ENCODE measurements around the gene ZDHHC3.
A peak's percentile ranks its signal among the peaks of the same experiment; 100 is the strongest.

Gene ZDHHC3

DNA sequence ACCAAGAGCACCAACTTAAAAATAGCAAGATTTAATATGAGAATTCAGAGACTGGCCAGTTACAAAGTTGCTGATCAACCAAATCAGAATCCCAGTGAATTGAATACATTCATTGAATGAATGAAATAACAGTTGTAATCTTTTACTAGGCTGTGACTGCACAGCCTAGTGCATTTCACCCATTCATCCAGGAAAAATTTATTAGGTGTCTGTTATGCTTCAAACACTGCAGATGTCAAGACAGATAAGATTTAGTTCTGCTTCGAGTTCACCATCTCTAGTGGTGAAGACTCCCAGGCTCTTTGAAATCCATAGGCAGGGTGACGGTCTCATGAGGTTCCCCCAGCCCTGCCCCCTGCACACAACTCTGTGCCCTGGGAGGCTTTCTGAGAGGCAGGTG is 72.7 kb downstream of the ZDHHC3 start:
- Histone ChIP-seq H3K79me2 (ENCODE audit: low read length) (no peaks in the 10 kb centered on the region), H3K4me1 (ENCODE audit: low read length) (peaks cover 4% of the 10 kb centered on the region; the same call in 1 of the 2 replicates), H3K9me3 (ENCODE audit: insufficient read depth, low read length) (no peaks in the 10 kb centered on the region), H3K27me3 (ENCODE audit: low read depth, low read length) (peaks cover 8% of the 10 kb centered on the region; the same call in 1 of the 2 replicates), H3K4me3 (ENCODE audit: low read length) (no peak overlapping the region), H3K36me3 (replicated peaks; ENCODE audit: low read depth, low read length) (no peaks in the 10 kb centered on the region), H3K9ac (ENCODE audit: low read length) (no peak overlapping the region), H2AFZ (ENCODE audit: low read depth, low read length) (no peak overlapping the region), H4K20me1 (ENCODE audit: insufficient read depth, low read length) (no peaks in the 10 kb centered on the region), H3K27ac (ENCODE audit: low read length) (no peak overlapping the region), H3K4me2 (ENCODE audit: low read length) (no peak overlapping the region)
- TF ChIP-seq, protein P1, sequence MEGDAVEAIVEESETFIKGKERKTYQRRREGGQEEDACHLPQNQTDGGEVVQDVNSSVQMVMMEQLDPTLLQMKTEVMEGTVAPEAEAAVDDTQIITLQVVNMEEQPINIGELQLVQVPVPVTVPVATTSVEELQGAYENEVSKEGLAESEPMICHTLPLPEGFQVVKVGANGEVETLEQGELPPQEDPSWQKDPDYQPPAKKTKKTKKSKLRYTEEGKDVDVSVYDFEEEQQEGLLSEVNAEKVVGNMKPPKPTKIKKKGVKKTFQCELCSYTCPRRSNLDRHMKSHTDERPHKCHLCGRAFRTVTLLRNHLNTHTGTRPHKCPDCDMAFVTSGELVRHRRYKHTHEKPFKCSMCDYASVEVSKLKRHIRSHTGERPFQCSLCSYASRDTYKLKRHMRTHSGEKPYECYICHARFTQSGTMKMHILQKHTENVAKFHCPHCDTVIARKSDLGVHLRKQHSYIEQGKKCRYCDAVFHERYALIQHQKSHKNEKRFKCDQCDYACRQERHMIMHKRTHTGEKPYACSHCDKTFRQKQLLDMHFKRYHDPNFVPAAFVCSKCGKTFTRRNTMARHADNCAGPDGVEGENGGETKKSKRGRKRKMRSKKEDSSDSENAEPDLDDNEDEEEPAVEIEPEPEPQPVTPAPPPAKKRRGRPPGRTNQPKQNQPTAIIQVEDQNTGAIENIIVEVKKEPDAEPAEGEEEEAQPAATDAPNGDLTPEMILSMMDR (IDR thresholded peaks at IDR 0.05; ENCODE audit: low read depth, low read length), result no peak
- TF ChIP-seq EZH2phosphoT487 (IDR thresholded peaks at IDR 0.05; ENCODE audit: low read depth), result no peak

- Histone ChIP-seq H3K4me3 (ENCODE audit: low read length) (no peak overlapping the region), H2AFZ (ENCODE audit: low read depth, low read length) (no peak overlapping the region), H3K79me2 (ENCODE audit: low read length) (no peaks in the 10 kb centered on the region), H3K27me3 (ENCODE audit: low read depth, low read length) (peaks cover 8% of the 10 kb centered on the region; the same call in 1 of the 2 replicates), H3K9ac (ENCODE audit: low read length) (no peak overlapping the region), H4K20me1 (ENCODE audit: insufficient read depth, low read length) (no peaks in the 10 kb centered on the region), H3K27ac (ENCODE audit: low read length) (no peak overlapping the region), H3K36me3 (replicated peaks; ENCODE audit: low read depth, low read length) (no peaks in the 10 kb centered on the region), H3K4me1 (ENCODE audit: low read length) (peaks cover 4% of the 10 kb centered on the region; the same call in 1 of the 2 replicates), H3K4me2 (ENCODE audit: low read length) (no peak overlapping the region), H3K9me3 (ENCODE audit: insufficient read depth, low read length) (no peaks in the 10 kb centered on the region)
- no peak for TF ChIP-seq EZH2phosphoT487 (IDR thresholded peaks at IDR 0.05; ENCODE audit: low read depth)
- TF ChIP-seq, protein P1 (IDR thresholded peaks at IDR 0.05; ENCODE audit: low read depth, low read length), result no peak
Observed at GRCh38 chr3:44902628-44903027, 73.3 kb downstream of the ZDHHC3 start.

DNA sequence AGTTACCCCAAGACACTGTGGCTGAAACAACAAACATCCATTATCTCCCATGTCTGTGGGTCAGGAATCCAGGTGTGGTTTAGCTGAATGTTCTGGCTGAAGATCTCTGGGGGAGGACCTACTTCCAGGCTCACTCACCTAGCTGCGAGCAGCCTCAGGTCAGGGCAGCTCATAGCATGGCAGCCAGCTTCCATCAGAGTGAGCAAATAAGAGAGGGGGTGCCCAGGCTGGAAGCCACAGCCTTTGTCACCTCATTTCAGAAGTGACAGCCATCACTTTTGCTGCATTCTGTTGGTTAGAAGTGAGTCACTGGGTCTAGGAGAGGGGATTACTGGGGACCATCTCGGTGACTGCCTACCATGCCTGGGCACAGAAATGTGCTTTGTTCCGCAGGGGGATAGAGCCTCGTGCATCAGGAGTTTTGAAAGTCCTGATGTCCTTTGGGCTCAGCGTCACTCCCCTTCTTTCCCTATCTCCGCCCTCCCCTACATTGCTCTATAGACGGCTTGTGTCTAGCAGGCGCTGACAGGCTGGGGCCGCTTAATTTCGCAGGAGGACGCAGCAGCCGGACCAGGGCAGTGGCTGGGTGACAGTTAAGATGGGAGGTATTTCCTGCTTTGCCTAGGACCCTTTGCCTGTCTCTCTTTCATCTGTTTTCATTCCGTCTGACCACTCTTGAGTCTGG is 76.1 kb downstream of the ZDHHC3 start:
- H3K79me2 ChIP-seq (ENCODE audit: low read length), result no peaks in the 10 kb centered on the region
- H3K36me3 ChIP-seq (replicated peaks; ENCODE audit: low read depth, low read length), result no peaks in the 10 kb centered on the region
- no peak overlapping the region for H3K9ac ChIP-seq (ENCODE audit: low read length)
- peaks cover 5% of the 10 kb centered on the region for H3K4me1 ChIP-seq (ENCODE audit: low read length)
- TF ChIP-seq, protein P1 (IDR thresholded peaks at IDR 0.05; ENCODE audit: low read depth, low read length), result no peak
- no peak for TF ChIP-seq EZH2phosphoT487 (IDR thresholded peaks at IDR 0.05; ENCODE audit: low read depth)
- no peak overlapping the region for H3K4me2 ChIP-seq (ENCODE audit: low read length)
- H3K4me3 ChIP-seq (ENCODE audit: low read length), result no peak overlapping the region
- H4K20me1 ChIP-seq (ENCODE audit: insufficient read depth, low read length), result no peaks in the 10 kb centered on the region
- H3K9me3 ChIP-seq (ENCODE audit: insufficient read depth, low read length), result no peaks in the 10 kb centered on the region
- H2AFZ ChIP-seq (ENCODE audit: low read depth, low read length), result no peak overlapping the region
- no peak overlapping the region for H3K27ac ChIP-seq (ENCODE audit: low read length)
- H3K27me3 ChIP-seq (ENCODE audit: low read depth, low read length), result 0 out of 2 replicates have a peak, but pooled peaks cover 3% of the 10 kb centered on the region

GRCh38 chr3:44896440-44896839 is 79.5 kb downstream of the ZDHHC3 start:
- H3K36me3 ChIP-seq (replicated peaks; ENCODE audit: low read depth, low read length), result no peaks in the 10 kb centered on the region
- TF ChIP-seq, protein P1 (IDR thresholded peaks at IDR 0.05; ENCODE audit: low read depth, low read length), result no peak
- TF ChIP-seq EZH2phosphoT487 (IDR thresholded peaks at IDR 0.05; ENCODE audit: low read depth), result no peak
- H3K4me2 ChIP-seq (ENCODE audit: low read length), result peak overlapping the region; percentile 23

More at GRCh38 chr3:44896440-44896839, 79.5 kb downstream of the ZDHHC3 start:
- Histone ChIP-seq H3K9me3 (ENCODE audit: insufficient read depth, low read length) (no peaks in the 10 kb centered on the region), H4K20me1 (ENCODE audit: insufficient read depth, low read length) (no peaks in the 10 kb centered on the region), H3K9ac (ENCODE audit: low read length) (no peak overlapping the region), H3K4me1 (ENCODE audit: low read length) (peaks cover 5% of the 10 kb centered on the region), H3K27ac (ENCODE audit: low read length) (no peak overlapping the region), H3K4me3 (ENCODE audit: low read length) (no peak overlapping the region), H2AFZ (ENCODE audit: low read depth, low read length) (no peak overlapping the region; the same call in 1 of the 2 replicates), H3K79me2 (ENCODE audit: low read length) (no peaks in the 10 kb centered on the region), H3K27me3 (ENCODE audit: low read depth, low read length) (0 out of 2 replicates have a peak, but pooled peaks cover 3% of the 10 kb centered on the region)

All from OCI-LY3 (cell line).